Motor neuron (in vitro differentiated cells): ENCODE results near the gene PAXX. TPM values are rescaled to one million over a fixed set of nuclear protein-coding genes. Genes with fewer than 3 reads are reported as not detected.

Experiments
- ATAC-seq, 8 experiments: fragments of 200-7000 bp; cut with Tn5 transposase; replicated peaks in 6 of 8; 2 replicates each; pipeline ENCODE4 v1.8.0; 2021; ENCODE audit warnings: mild to moderate bottlenecking in 8 of 8, moderate library complexity in 8 of 8
- H3K27ac ChIP-seq, 2 donors: fragments of 250-450 bp; sonication (Bioruptor Pico); 2 replicates each; pipeline ENCODE4 v1.9.0; 2021; ENCODE audit warnings: antibody characterized with exemption in 2 of 2, mild to moderate bottlenecking in 2 of 2, moderate library complexity in 1 of 2
- H3K4me1 ChIP-seq, 2 donors: fragments of 250-450 bp; sonication (Bioruptor Pico); replicated peaks in 1 of 2; 2 replicates each; pipeline ENCODE4 v1.6.1; 2021; ENCODE audit warnings: antibody characterized with exemption in 2 of 2, mild to moderate bottlenecking in 2 of 2, moderate library complexity in 1 of 2
- H3K4me3 ChIP-seq, 5 donors: fragments of 250-450 bp; sonication (Bioruptor Pico); 2 replicates each; pipeline ENCODE4 v1.9.0; 2021; ENCODE audit warnings: antibody characterized with exemption in 5 of 5, mild to moderate bottlenecking in 5 of 5, moderate library complexity in 4 of 5
- WGBS, 10 experiments: fragments of 450-650 bp; shearing (Covaris generic); methylation state at CpG; one replicate each; pipeline ENCODE4 v1.0.0; 2022; 5-methylcytosine and 5-hydroxymethylcytosine counted together
- in situ Hi-C, 9 experiments: fragments of 400-800 bp; cut with MboI; loops; one replicate each; pipeline ENCODE4 v1.15.0; 2021; ENCODE audit warnings: low sequenced_read_pairs in 9 of 9, low pct_unique_long_range_greater_than_20kb in 2 of 9; ENCODE audit not compliant: unreplicated experiment in 9 of 9
- total RNA-seq, 8 experiments: library from RNA; unstranded; fragments of 300-600 nt; gene quantifications; 2 replicates each; pipeline versions ENCODE4 v1.2.3 to v1.2.4, GENCODE V29; 2022

The PAXX gene
- total RNA-seq, 8 experiments from 2014 or later = 23.4 to 38.4 (median 27.5) TPM

- peak in 3 of 8 experiments; percentile 6 to 60 (median 31) for ATAC-seq
- 0 to 100% (median 60%) methylated on average over 1 to 13 of the region's 22 CpGs; no CpG with 5 or more reads in 6 of the 10 experiments for WGBS, 10 experiments
- in situ Hi-C loops = no loop called here
These were observed 28.0 kb upstream of the PAXX start for GRCh38 chr9:136964171-136964689.

GRCh38 chr9:136964833-136965422 lies 27.3 kb upstream of the PAXX start:
- in situ Hi-C loops = no loop called here

More at GRCh38 chr9:136964171-136964689, 28.0 kb upstream of the PAXX start:
- Histone ChIP-seq H3K4me1 (peaks cover 20 to 28% of the 10 kb centered on the region in 2 donors), H3K27ac (no peak overlapping the region), H3K4me3 (no peak overlapping the region)

GRCh38 chr9:136965771-136966484 lies 26.3 kb upstream of the PAXX start:
- Histone ChIP-seq H3K4me1 (peaks cover 20 to 28% of the 10 kb centered on the region in 2 donors), H3K27ac (no peak overlapping the region), H3K4me3 (no peak overlapping the region)
- 4 to 100% (median 21%) methylated on average over 2 to 15 of the region's 23 CpGs; no CpG with 5 or more reads in 1 of the 10 experiments for WGBS, 10 experiments
- in situ Hi-C loops = no loop called here
- ATAC-seq = peak; percentile 5 to 84 (median 73)

More at GRCh38 chr9:136964833-136965422, 27.3 kb upstream of the PAXX start:
- H3K27ac ChIP-seq = no peak overlapping the region
- 43 to 100% (median 81%) methylated on average over 1 to 8 of the region's 26 CpGs; no CpG with 5 or more reads in 3 of the 10 experiments for WGBS, 10 experiments
- no peak for ATAC-seq
- no peak overlapping the region for H3K4me3 ChIP-seq
- peaks cover 20 to 29% of the 10 kb centered on the region in 2 donors for H3K4me1 ChIP-seq

GRCh38 chr9:136968333-136969127 lies 23.7 kb upstream of the PAXX start:
- no peak overlapping the region for H3K4me3 ChIP-seq
- peaks cover 20 to 21% of the 10 kb centered on the region in 2 donors for H3K4me1 ChIP-seq
- 100% methylated on average over 4 of the region's 17 CpGs; no CpG with 5 or more reads in 9 of the 10 experiments for WGBS, 10 experiments
- H3K27ac ChIP-seq = peak overlapping the region in 1 of 2 donors; percentile 45
- no peak for ATAC-seq
- in situ Hi-C loops = no loop called here

GRCh38 chr9:136969150-136969549 lies 23.1 kb upstream of the PAXX start:
- Histone ChIP-seq H3K4me3 (no peak overlapping the region), H3K27ac (no peak overlapping the region)

GRCh38 chr9:136969774-136970173 lies 22.4 kb upstream of the PAXX start:
- no peak overlapping the region for H3K4me3 ChIP-seq
- WGBS, 10 experiments = no CpG with 5 or more reads among the region's 5 CpGs
- H3K4me1 ChIP-seq = peaks cover 20 to 21% of the 10 kb centered on the region in 2 donors
- in situ Hi-C loops = no loop called here
- H3K27ac ChIP-seq = no peak overlapping the region
- no peak for ATAC-seq

More at GRCh38 chr9:136969150-136969549, 23.1 kb upstream of the PAXX start:
- in situ Hi-C loops = no loop called here
- peak in 3 of 8 experiments; percentile 25 to 65 (median 49) for ATAC-seq
- H3K4me1 ChIP-seq = peaks cover 20 to 21% of the 10 kb centered on the region in 2 donors
- WGBS, 10 experiments = 7 to 100% (median 82%) methylated on average over 3 to 7 of the region's 17 CpGs; no CpG with 5 or more reads in 7 of the 10 experiments

- in situ Hi-C loops = no loop called here
- H3K4me1 ChIP-seq = peaks cover 20 to 21% of the 10 kb centered on the region in 2 donors
- no peak overlapping the region for H3K4me3 ChIP-seq
- ATAC-seq = no peak
- no peak overlapping the region for H3K27ac ChIP-seq
- 20 to 100% (median 76%) methylated on average over 1 to 5 of the region's 11 CpGs; no CpG with 5 or more reads in 7 of the 10 experiments for WGBS, 10 experiments
These were observed 21.9 kb upstream of the PAXX start for GRCh38 chr9:136970361-136970760.

- 60 to 100% (median 90%) methylated on average over 1 to 2 of the region's 14 CpGs; no CpG with 5 or more reads in 7 of the 10 experiments for WGBS, 10 experiments
- ATAC-seq = no peak
These were observed 20.5 kb upstream of the PAXX start for GRCh38 chr9:136971746-136972145.

GRCh38 chr9:136972335-136972734 lies 19.9 kb upstream of the PAXX start:
- Histone ChIP-seq H3K4me1 (peaks cover 11 to 13% of the 10 kb centered on the region in 2 donors), H3K4me3 (no peak overlapping the region), H3K27ac (no peak overlapping the region)
- in situ Hi-C loops = no loop called here
- no peak for ATAC-seq
- no CpG with 5 or more reads among the region's 11 CpGs for WGBS, 10 experiments

More at GRCh38 chr9:136971746-136972145, 20.5 kb upstream of the PAXX start:
- no peak overlapping the region for H3K27ac ChIP-seq
- H3K4me1 ChIP-seq = peaks cover 11% of the 10 kb centered on the region in 2 donors
- in situ Hi-C loops = no loop called here
- no peak overlapping the region for H3K4me3 ChIP-seq

GRCh38 chr9:136972743-136973142 lies 19.5 kb upstream of the PAXX start:
- ATAC-seq = no peak
- Histone ChIP-seq H3K4me1 (peaks cover 11 to 15% of the 10 kb centered on the region in 2 donors), H3K4me3 (no peak overlapping the region), H3K27ac (no peak overlapping the region)
- WGBS, 10 experiments = 72 to 100% (median 80%) methylated on average over 1 to 3 of the region's 13 CpGs; no CpG with 5 or more reads in 7 of the 10 experiments
- in situ Hi-C loops = no loop called here

- Histone ChIP-seq H3K27ac (no peak overlapping the region), H3K4me3 (no peak overlapping the region), H3K4me1 (peaks cover under 1 to 9% of the 10 kb centered on the region in 2 donors)
- in situ Hi-C loops = no loop called here
- no peak for ATAC-seq
- 67 to 80% (median 74%) methylated on average over 1 to 12 of the region's 29 CpGs; no CpG with 5 or more reads in 4 of the 10 experiments for WGBS, 10 experiments
These were observed 18.3 kb upstream of the PAXX start for GRCh38 chr9:136973618-136974617.
